Activated CD8-positive, alpha-beta memory T cell treated with anti-CD3 and anti-CD28 coated beads for 4 hours (primary cell): ENCODE measurements around the gene DNMT3A.

Source experiments
- DNase-seq, 2 donors: peaks; one replicate each; pipeline ENCODE4 v3.0.0-alpha.2; 2020; ENCODE audit warnings: low read depth in 2 of 2

Gene DNMT3A

GRCh38 chr2:25257032-25257552 lies 84.6 kb downstream of the DNMT3A start:
- DNase-seq, result no peak

GRCh38 chr2:25256488-25256875 lies 85.2 kb downstream of the DNMT3A start:
- DNase-seq, result no peak

- DNase-seq, result no peak
Observed at GRCh38 chr2:25255745-25256487, 85.8 kb downstream of the DNMT3A start.

GRCh38 chr2:25254961-25255360 lies 86.8 kb downstream of the DNMT3A start:
- no peak for DNase-seq

GRCh38 chr2:25253153-25253626 lies 88.5 kb downstream of the DNMT3A start:
- no peak for DNase-seq

- DNase-seq, result no peak
Observed at GRCh38 chr2:25252291-25253152, 89.2 kb downstream of the DNMT3A start.

- no peak for DNase-seq
Observed at GRCh38 chr2:25251422-25252273, 90.1 kb downstream of the DNMT3A start.

- DNase-seq, result no peak
Observed at GRCh38 chr2:25251071-25251421, 90.7 kb downstream of the DNMT3A start.

- no peak for DNase-seq
Observed at GRCh38 chr2:25250331-25251070, 91.2 kb downstream of the DNMT3A start.

- no peak for DNase-seq
Observed at GRCh38 chr2:25249785-25250184, 91.9 kb downstream of the DNMT3A start.

- no peak for DNase-seq
Observed at GRCh38 chr2:25247792-25248512, 93.8 kb downstream of the DNMT3A start.

- DNase-seq, result no peak
Observed at GRCh38 chr2:25246558-25247290, 95.0 kb downstream of the DNMT3A start.

- no peak for DNase-seq
Observed at GRCh38 chr2:25246001-25246400, 95.7 kb downstream of the DNMT3A start.

GRCh38 chr2:25245141-25245540 lies 96.6 kb downstream of the DNMT3A start:
- DNase-seq, result no peak

GRCh38 chr2:25243995-25244394 lies 97.7 kb downstream of the DNMT3A start:
- DNase-seq, result no peak

GRCh38 chr2:25241452-25241851 lies 100.3 kb downstream of the DNMT3A start:
- DNase-seq, result no peak

- no peak for DNase-seq
Observed at GRCh38 chr2:25240636-25241035, 101.1 kb downstream of the DNMT3A start.

- DNase-seq, result no peak
Observed at GRCh38 chr2:25238920-25239319, 102.8 kb downstream of the DNMT3A start.

GRCh38 chr2:25237764-25238163 lies 104.0 kb downstream of the DNMT3A start:
- no peak for DNase-seq

GRCh38 chr2:25236736-25237135 lies 105.0 kb downstream of the DNMT3A start:
- no peak for DNase-seq
